ENCODE measurements around the gene KTI12.
"Not testable (repeated sequence)": the region's sequence is repeated elsewhere in the genome, so short reads cannot be mapped to it uniquely, and the experiment has no call there.

KTI12 gene

GRCh38 chr1:52037909-52038308, 4.3 kb upstream of the KTI12 start:
- DNase-seq = no peak

GRCh38 chr1:52037402-52037814, 3.8 kb upstream of the KTI12 start:
- DNase-seq = no peak

- DNase-seq = no peak
These were observed 407 bp upstream of the KTI12 start for GRCh38 chr1:52034050-52034384.

- peak in 1 of 2 donors; percentile 2 for DNase-seq
These were observed 852 bp downstream of the KTI12 start for GRCh38 chr1:52032785-52033131.

- DNase-seq = no peak
These were observed 1.4 kb downstream of the KTI12 start for GRCh38 chr1:52032124-52032784.

GRCh38 chr1:52028839-52029238, 4.8 kb downstream of the KTI12 start:
- DNase-seq = not testable (repeated sequence)

GRCh38 chr1:52028328-52028727, 5.3 kb downstream of the KTI12 start:
- no peak for DNase-seq

- no peak for DNase-seq
These were observed 7.3 kb downstream of the KTI12 start for GRCh38 chr1:52026278-52026677.

- DNase-seq = no peak
These were observed 11.5 kb downstream of the KTI12 start for GRCh38 chr1:52022133-52022532.

GRCh38 chr1:52008071-52008809, 25.4 kb downstream of the KTI12 start:
- no peak for DNase-seq

- no peak for DNase-seq
These were observed 26.2 kb downstream of the KTI12 start for GRCh38 chr1:52007215-52008002.

- DNase-seq = not testable (repeated sequence)
These were observed 27.5 kb downstream of the KTI12 start for GRCh38 chr1:52006081-52006553.

GRCh38 chr1:52005548-52005947, 28.1 kb downstream of the KTI12 start:
- not testable (repeated sequence) for DNase-seq

- DNase-seq = no peak
These were observed 29.7 kb downstream of the KTI12 start for GRCh38 chr1:52003877-52004276.

GRCh38 chr1:52002038-52002917, 31.3 kb downstream of the KTI12 start:
- DNase-seq = peak; percentile 49 to 80

- no peak for DNase-seq
These were observed 34.9 kb downstream of the KTI12 start for GRCh38 chr1:51998701-51999100.

GRCh38 chr1:51997974-51998382, 35.6 kb downstream of the KTI12 start:
- no peak for DNase-seq

GRCh38 chr1:51990478-51990965, 43.1 kb downstream of the KTI12 start, which contains the start of gene RAB3B:
RAB3B (minus strand) TSS chr1:51990700; CDS start chr1:51977117, 13,583 bp downstream.
- DNase-seq = peak; percentile 58 to 75

GRCh38 chr1:51989582-51990477, 43.8 kb downstream of the KTI12 start:
- DNase-seq = no peak

GRCh38 chr1:51988254-51988653, 45.4 kb downstream of the KTI12 start:
- no peak for DNase-seq

- no peak for DNase-seq
These were observed 46.9 kb downstream of the KTI12 start for GRCh38 chr1:51986718-51987117.

All from CD4-positive, alpha-beta T cell treated with Interferon alpha-2 for 1 hour (primary cell).